Endothelial cell (in vitro differentiated cells): ENCODE results near the gene LGALS1. TPM values are rescaled to one million over a fixed set of nuclear protein-coding genes. Genes with fewer than 3 reads are reported as not detected.

Source experiments
- DNase-seq: peaks from one replicate; pipeline ENCODE4 v3.0.0; 2021; ENCODE audit warnings: low spot score
- H3K27ac Mint-ChIP-seq: one replicate; pipeline ENCODE4 v1.8.0; 2021; ENCODE audit warnings: mixed read lengths, inconsistent platforms; ENCODE audit not compliant: unreplicated experiment
- H3K27me3 Mint-ChIP-seq: one replicate; pipeline ENCODE4 v1.8.0; 2021; ENCODE audit warnings: mild to moderate bottlenecking, moderate library complexity, mixed read lengths, inconsistent platforms; ENCODE audit not compliant: unreplicated experiment
- H3K36me3 Mint-ChIP-seq: one replicate; pipeline ENCODE4 v1.8.0; 2021; ENCODE audit warnings: mild to moderate bottlenecking, low read depth, mixed read lengths, inconsistent platforms; ENCODE audit not compliant: unreplicated experiment
- H3K4me1 Mint-ChIP-seq: one replicate; pipeline ENCODE4 v1.8.0; 2021; ENCODE audit warnings: mild to moderate bottlenecking, mixed read lengths, inconsistent platforms; ENCODE audit not compliant: unreplicated experiment
- H3K4me3 Mint-ChIP-seq: one replicate; pipeline ENCODE4 v1.8.0; 2021; ENCODE audit warnings: mild to moderate bottlenecking, mixed read lengths, inconsistent platforms; ENCODE audit not compliant: unreplicated experiment
- H3K9me3 Mint-ChIP-seq: one replicate; pipeline ENCODE4 v1.8.0; 2021; ENCODE audit warnings: mixed read lengths, inconsistent platforms; ENCODE audit not compliant: unreplicated experiment
- CTCF ChIP-seq: fragments of 200-600 bp; sonication (generic); IDR thresholded peaks from one replicate; pipeline ENCODE4 v1.5.0; 2021; ENCODE audit warnings: antibody characterized with exemption; ENCODE audit not compliant: unreplicated experiment
- total RNA-seq: library from RNA; stranded (reverse); fragmentation: NEBNext Ultra II Directional; extraction: Animal tissue kit (Norgen Biotek cat#: 25700); gene quantifications from one replicate; pipeline ENCODE4 v1.2.1, GENCODE V29; 2021; ENCODE audit not compliant: unreplicated experiment

LGALS1 gene
- total RNA-seq, 1 donor from 2014 or later = 18.6 TPM

GRCh38 chr22:37639070-37639760 lies 36.2 kb upstream of the LGALS1 start, which contains the start of gene SH3BP1:
Gene SH3BP1 (plus strand): TSS chr22:37639669. CDS start chr22:37639788, 119 bp downstream.
- Mint-ChIP-seq H3K4me3 (peak within 1 kb of the TSS; percentile 88), H3K4me1 (peaks cover 7% of the 10 kb centered on the region), H3K9me3 (no peaks in the 10 kb centered on the region), H3K27me3 (peaks cover 8% of the 10 kb centered on the region), H3K27ac (no peak within 1 kb of the TSS), H3K36me3 (peaks cover 4% of the 10 kb centered on the region)
- TF ChIP-seq CTCF = no peak
- DNase-seq = peak; percentile 50

- Mint-ChIP-seq H3K27me3 (peaks cover 8% of the 10 kb centered on the region), H3K4me1 (peaks cover 2% of the 10 kb centered on the region), H3K27ac (no peak overlapping the region), H3K4me3 (peak overlapping the region; percentile 83), H3K36me3 (peaks cover 4% of the 10 kb centered on the region), H3K9me3 (no peaks in the 10 kb centered on the region)
- TF ChIP-seq CTCF = no peak
- no peak for DNase-seq
Observed at GRCh38 chr22:37639771-37640590, 35.5 kb upstream of the LGALS1 start.

DNA sequence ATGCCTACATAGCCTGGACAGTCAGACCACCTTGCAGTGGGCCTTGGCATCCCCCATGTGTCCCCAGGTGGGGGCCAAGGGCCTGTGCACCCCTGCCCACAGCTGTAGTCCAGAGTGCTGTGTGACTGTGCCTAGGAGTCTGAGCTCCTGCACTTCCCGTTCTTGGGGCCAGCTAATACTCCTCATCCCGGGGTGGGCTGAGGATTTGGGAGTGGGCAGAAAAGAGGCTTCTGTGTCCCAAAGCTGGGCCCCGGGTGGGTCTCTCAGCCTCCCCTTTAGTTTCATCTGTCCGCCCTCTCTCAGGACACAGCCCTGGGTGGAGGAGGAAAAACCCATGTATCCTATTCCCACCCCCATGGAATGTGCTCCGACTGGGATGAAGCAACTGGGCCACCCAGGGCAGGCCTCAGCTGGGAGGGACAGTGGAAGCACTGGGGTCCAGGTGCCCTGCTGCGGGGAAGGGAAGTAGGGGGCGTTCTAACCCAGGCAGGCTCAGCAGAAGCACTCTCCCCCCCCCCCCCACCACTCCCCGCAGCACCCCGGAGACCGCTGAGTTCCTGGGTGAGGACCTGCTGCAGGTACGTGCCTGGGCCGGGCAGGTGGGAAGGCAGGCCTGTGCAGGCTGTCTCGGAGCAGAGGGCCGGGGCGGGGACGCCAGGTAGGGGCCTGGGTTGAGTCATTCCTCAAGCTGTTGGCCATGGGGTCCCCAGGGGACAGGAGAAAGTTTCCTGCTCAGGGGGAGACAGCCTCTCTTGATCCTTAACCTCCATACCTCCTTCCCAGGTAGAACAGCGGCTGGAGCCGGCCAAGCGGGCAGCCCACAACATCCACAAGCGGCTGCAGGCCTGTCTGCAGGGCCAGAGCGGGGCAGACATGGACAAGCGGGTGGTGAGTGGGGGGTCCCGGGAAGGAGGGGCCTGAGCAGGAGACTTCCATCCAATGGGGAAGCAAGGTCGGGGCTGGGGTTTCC lies 34.6 kb upstream of the LGALS1 start:
- peaks cover 8% of the 10 kb centered on the region for H3K27me3 Mint-ChIP-seq
- peaks cover 2% of the 10 kb centered on the region for H3K4me1 Mint-ChIP-seq
- H3K4me3 Mint-ChIP-seq = no peak overlapping the region
- peaks cover 4% of the 10 kb centered on the region for H3K36me3 Mint-ChIP-seq
- DNase-seq = no peak
- no peaks in the 10 kb centered on the region for H3K9me3 Mint-ChIP-seq
- H3K27ac Mint-ChIP-seq = no peak overlapping the region
- no peak for TF ChIP-seq CTCF

GRCh38 chr22:37641561-37641949 lies 33.9 kb upstream of the LGALS1 start:
- peaks cover 2% of the 10 kb centered on the region for H3K4me1 Mint-ChIP-seq
- H3K27me3 Mint-ChIP-seq = peaks cover 8% of the 10 kb centered on the region
- no peak overlapping the region for H3K27ac Mint-ChIP-seq
- TF ChIP-seq CTCF = no peak
- H3K4me3 Mint-ChIP-seq = no peak overlapping the region
- peaks cover 4% of the 10 kb centered on the region for H3K36me3 Mint-ChIP-seq
- H3K9me3 Mint-ChIP-seq = no peaks in the 10 kb centered on the region
- DNase-seq = no peak
